Stimulated activated naive CD8-positive, alpha-beta T cell treated with anti-CD3 and anti-CD28 coated beads, Interleukin-15, Interleukin-2, amounts not matched to agents 100 ng/mL and 50 ng/mL, for 24 hours (primary cell): ENCODE measurements around the gene GARIN3.

Experiments
- H3K27ac Mint-ChIP-seq: one replicate; pipeline ENCODE4 v1.8.0; 2021; ENCODE audit warnings: mild to moderate bottlenecking, mixed read lengths
- H3K27me3 Mint-ChIP-seq: one replicate; pipeline ENCODE4 v1.8.0; 2021; ENCODE audit warnings: mixed read lengths
- H3K36me3 Mint-ChIP-seq: one replicate; pipeline ENCODE4 v1.8.0; 2021; ENCODE audit warnings: low read depth, mixed read lengths
- H3K4me1 Mint-ChIP-seq: one replicate; pipeline ENCODE4 v1.8.0; 2021; ENCODE audit warnings: low read depth, mixed read lengths
- H3K4me3 Mint-ChIP-seq: one replicate; pipeline ENCODE4 v1.8.0; 2021; ENCODE audit warnings: mild to moderate bottlenecking, mixed read lengths
- H3K9me3 Mint-ChIP-seq: one replicate; pipeline ENCODE4 v1.8.0; 2021; ENCODE audit warnings: mixed read lengths

The GARIN3 gene

GRCh38 chr5:157143127-157143971 lies 22.7 kb downstream of the GARIN3 start:
- H3K9me3 Mint-ChIP-seq: no peaks in the 10 kb centered on the region
- no peaks in the 10 kb centered on the region for H3K27me3 Mint-ChIP-seq
- H3K4me3 Mint-ChIP-seq: peak overlapping the region; percentile 95
- peaks cover 59% of the 10 kb centered on the region for H3K4me1 Mint-ChIP-seq
- H3K36me3 Mint-ChIP-seq: peaks cover 20% of the 10 kb centered on the region
- peak overlapping the region; percentile 99 for H3K27ac Mint-ChIP-seq

DNA sequence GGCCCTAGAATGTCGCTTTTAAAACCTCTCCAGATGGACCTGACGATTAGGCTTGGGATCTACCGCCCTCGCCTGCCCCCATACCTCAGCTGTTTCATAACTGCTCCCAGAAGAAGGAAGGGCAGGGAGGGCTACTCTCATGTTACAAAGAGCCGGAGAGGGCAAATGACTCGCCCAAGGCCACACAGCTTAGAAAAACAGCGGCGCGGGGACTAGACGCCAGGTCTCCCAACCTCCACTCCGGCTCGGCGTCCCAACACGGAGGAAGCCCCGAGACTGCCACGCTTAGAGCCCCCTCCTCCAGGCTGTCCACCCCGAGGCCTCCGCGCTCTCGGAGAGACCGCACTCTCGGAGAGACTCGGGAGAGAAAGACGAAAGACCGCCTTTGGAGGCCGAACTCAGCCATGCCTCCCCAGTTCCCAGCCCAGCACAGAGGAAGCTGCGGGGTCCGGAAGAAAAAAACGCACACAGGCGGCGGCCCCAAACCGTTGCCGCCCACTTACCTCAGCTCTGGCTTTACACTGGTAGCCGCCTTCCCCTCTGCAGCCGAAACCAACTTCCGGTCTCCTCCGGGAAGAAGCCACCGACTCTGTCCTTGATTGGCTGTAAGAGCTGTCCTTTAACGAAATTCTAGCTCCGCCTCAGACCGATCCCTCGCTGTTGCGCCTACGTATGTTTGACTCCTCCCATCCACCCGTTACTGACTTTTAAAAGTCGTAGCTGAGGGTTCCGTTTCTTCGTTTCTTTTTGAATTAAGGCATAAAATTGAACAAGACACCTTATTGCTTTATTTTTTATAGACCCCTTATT lies 23.5 kb downstream of the GARIN3 start, which contains the start of gene MED7:
TSS of gene MED7 (minus strand) at position 549 of the 810 bp plus-strand sequence. CDS start 3,434 bp downstream, outside the sequence.
- H3K36me3 Mint-ChIP-seq: peaks cover 29% of the 10 kb centered on the region

DNA sequence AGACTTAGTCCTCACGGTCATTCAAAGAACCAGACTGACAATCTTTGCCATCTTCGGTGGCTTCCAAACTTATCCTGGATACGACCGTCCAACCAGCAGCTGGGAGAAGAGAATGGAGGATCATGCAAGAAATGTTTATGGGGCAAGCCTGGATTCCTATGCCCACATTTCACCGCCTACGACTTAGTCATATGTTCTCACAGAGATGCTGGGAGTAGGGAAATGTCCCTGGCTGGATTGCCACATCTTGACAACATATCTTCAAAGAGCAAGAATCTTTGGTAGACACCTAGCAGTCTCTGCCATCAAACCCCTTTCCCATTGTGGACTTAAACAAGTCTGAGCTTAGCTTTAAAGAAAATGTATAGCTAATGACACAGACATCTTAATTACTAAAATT lies 28.4 kb downstream of the GARIN3 start:
- no peak overlapping the region for H3K27ac Mint-ChIP-seq
- H3K9me3 Mint-ChIP-seq: no peaks in the 10 kb centered on the region
- H3K36me3 Mint-ChIP-seq: peaks cover 43% of the 10 kb centered on the region
- H3K27me3 Mint-ChIP-seq: no peaks in the 10 kb centered on the region
- no peak overlapping the region for H3K4me3 Mint-ChIP-seq
- H3K4me1 Mint-ChIP-seq: peaks cover 57% of the 10 kb centered on the region

More for the DNA sequence above, 23.5 kb downstream of the GARIN3 start, which contains the start of gene MED7:
- H3K4me3 Mint-ChIP-seq: peak within 1 kb of the TSS; percentile 95
- no peaks in the 10 kb centered on the region for H3K27me3 Mint-ChIP-seq
- H3K9me3 Mint-ChIP-seq: no peaks in the 10 kb centered on the region
- peak within 1 kb of the TSS; percentile 99 for H3K27ac Mint-ChIP-seq
- peaks cover 57% of the 10 kb centered on the region for H3K4me1 Mint-ChIP-seq

DNA sequence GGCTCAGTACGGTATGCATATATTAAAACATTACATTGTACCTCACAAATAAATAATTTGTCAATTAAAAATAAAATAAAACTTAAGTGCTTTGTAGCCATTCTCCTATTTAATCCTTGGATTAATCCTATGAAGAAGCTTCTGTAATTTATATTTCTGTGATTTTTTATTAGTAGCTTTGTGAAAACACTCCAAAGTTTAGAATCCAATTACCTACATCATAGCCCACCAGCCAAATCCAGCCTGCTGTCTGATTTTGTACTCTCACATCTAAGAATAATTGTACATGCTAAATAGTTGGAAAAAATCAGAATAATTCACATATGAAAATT lies 33.8 kb downstream of the GARIN3 start:
- H3K9me3 Mint-ChIP-seq: no peaks in the 10 kb centered on the region
- no peaks in the 10 kb centered on the region for H3K27me3 Mint-ChIP-seq
- H3K4me1 Mint-ChIP-seq: peaks cover 28% of the 10 kb centered on the region
- H3K4me3 Mint-ChIP-seq: no peak overlapping the region
- H3K27ac Mint-ChIP-seq: no peak overlapping the region
- peaks cover 12% of the 10 kb centered on the region for H3K36me3 Mint-ChIP-seq

DNA sequence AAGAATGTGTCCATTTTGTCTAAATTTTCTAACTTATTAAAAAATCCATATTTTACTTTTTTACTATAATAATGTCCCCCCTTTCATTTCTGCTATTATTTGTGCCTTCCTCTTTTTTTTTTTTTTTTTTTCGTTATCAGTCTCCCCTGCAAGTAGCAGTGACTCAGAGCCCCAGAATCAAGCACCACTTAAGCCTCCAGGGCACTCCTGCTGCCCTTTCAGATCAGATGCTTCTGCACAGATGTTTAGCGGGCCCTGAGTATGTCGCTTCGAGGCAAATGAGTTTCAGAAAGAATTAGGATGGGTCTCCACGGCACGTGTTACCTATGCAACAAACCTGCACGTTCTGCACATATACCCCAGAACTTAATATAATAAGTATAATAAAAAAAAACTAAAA lies 35.1 kb downstream of the GARIN3 start:
- peaks cover 6% of the 10 kb centered on the region for H3K36me3 Mint-ChIP-seq
- H3K9me3 Mint-ChIP-seq: no peaks in the 10 kb centered on the region
- no peak overlapping the region for H3K27ac Mint-ChIP-seq
- H3K4me3 Mint-ChIP-seq: no peak overlapping the region
- peaks cover 24% of the 10 kb centered on the region for H3K4me1 Mint-ChIP-seq
- H3K27me3 Mint-ChIP-seq: no peaks in the 10 kb centered on the region

GRCh38 chr5:157121709-157122108 lies 44.4 kb downstream of the GARIN3 start:
- H3K9me3 Mint-ChIP-seq: peaks cover 4% of the 10 kb centered on the region
- no peak overlapping the region for H3K27ac Mint-ChIP-seq
- no peak overlapping the region for H3K4me3 Mint-ChIP-seq
- H3K27me3 Mint-ChIP-seq: no peaks in the 10 kb centered on the region
- peaks cover 8% of the 10 kb centered on the region for H3K4me1 Mint-ChIP-seq
- peaks cover 9% of the 10 kb centered on the region for H3K36me3 Mint-ChIP-seq

GRCh38 chr5:157120102-157120501 lies 46.0 kb downstream of the GARIN3 start:
- Mint-ChIP-seq H3K36me3 (peaks cover 9% of the 10 kb centered on the region), H3K27me3 (no peaks in the 10 kb centered on the region), H3K4me1 (peaks cover 23% of the 10 kb centered on the region), H3K4me3 (no peak overlapping the region), H3K27ac (peak overlapping the region; percentile 22), H3K9me3 (peaks cover 4% of the 10 kb centered on the region)

- peak overlapping the region; percentile 78 for H3K4me3 Mint-ChIP-seq
- no peaks in the 10 kb centered on the region for H3K36me3 Mint-ChIP-seq
- peak overlapping the region; percentile 97 for H3K27ac Mint-ChIP-seq
- H3K27me3 Mint-ChIP-seq: no peaks in the 10 kb centered on the region
- peaks cover 46% of the 10 kb centered on the region for H3K4me1 Mint-ChIP-seq
- H3K9me3 Mint-ChIP-seq: no peaks in the 10 kb centered on the region
Observed at GRCh38 chr5:157116483-157116954, 49.5 kb downstream of the GARIN3 start.

- peaks cover 49% of the 10 kb centered on the region for H3K4me1 Mint-ChIP-seq
- H3K4me3 Mint-ChIP-seq: no peak overlapping the region
- H3K27ac Mint-ChIP-seq: peak overlapping the region; percentile 61
- H3K36me3 Mint-ChIP-seq: no peaks in the 10 kb centered on the region
- H3K27me3 Mint-ChIP-seq: no peaks in the 10 kb centered on the region
- no peaks in the 10 kb centered on the region for H3K9me3 Mint-ChIP-seq
Observed at GRCh38 chr5:157115502-157115901, 50.6 kb downstream of the GARIN3 start.

DNA sequence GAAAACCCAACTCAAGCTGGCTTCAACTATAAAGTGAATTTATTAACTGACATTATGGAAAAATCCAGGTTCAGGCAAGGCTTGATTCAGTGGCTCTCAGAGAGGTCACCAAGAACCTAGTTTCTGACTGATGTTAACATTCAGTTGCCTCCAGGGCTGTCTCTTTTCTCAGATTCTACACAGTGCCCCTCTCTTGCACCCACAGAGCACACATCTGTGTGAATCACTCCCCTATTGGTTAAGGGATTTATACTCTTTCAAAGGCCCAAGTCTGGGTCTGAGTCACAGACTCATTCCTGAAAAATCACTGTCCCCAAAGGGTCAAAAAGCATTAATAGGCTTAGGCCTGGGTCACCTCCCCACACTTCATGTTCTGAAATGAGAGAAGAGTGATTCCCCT lies 51.1 kb downstream of the GARIN3 start:
- Mint-ChIP-seq H3K4me1 (peaks cover 54% of the 10 kb centered on the region), H3K27me3 (no peaks in the 10 kb centered on the region), H3K27ac (peak overlapping the region; percentile 61), H3K36me3 (no peaks in the 10 kb centered on the region), H3K4me3 (no peak overlapping the region), H3K9me3 (no peaks in the 10 kb centered on the region)

DNA sequence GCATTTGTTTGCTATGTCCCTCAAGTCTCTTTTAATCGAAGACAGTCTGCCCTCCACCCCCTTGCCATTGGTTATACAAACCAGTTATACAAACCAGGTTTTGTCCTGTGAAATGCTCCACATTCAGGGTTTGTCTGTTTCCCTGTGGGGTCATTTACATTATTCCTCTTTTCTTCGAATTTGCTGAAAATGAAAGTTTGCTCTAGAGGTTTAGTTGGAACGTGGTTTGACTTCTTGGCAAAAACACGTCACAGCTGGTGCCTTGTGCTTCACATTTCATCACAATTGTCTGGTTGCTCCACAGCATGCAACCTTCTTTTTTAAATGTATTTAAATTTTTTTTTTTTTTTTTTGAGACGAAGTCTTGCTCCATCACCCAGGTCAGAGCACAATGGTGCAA lies 53.1 kb downstream of the GARIN3 start:
- Mint-ChIP-seq H3K27ac (peak overlapping the region; percentile 82), H3K27me3 (no peaks in the 10 kb centered on the region), H3K9me3 (no peaks in the 10 kb centered on the region), H3K4me1 (peaks cover 74% of the 10 kb centered on the region), H3K4me3 (no peak overlapping the region), H3K36me3 (no peaks in the 10 kb centered on the region)
